ENCODE data around the gene ZFTA.
A peak's percentile ranks its signal among the peaks of the same experiment; 100 is the strongest.
"Not testable (repeated sequence)": the region's sequence is repeated elsewhere in the genome, so short reads cannot be mapped to it uniquely, and the experiment has no call there.

Gene ZFTA

DNA sequence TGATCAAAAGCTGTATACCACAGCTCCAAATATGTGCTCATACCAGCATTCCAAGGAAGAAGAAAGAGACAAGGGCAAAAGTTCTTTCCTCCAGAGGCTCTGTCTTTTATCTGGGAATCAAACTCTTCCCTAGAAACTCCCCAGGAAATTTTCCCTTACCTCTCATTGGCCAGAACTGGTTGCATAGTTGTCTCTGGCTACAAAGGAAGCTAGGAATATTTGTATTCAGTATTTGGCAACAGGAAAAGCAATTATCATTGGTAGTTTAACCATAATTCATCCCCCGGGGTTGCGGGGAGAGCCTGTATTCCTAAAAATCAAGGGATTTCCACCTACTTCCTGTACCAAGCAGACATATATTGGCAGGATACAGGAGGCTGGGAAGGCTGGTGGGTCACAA lies 10.5 kb upstream of the ZFTA start:
- DNase-seq (ENCODE audit: extremely low read depth, low read depth), result no peak
- TF ChIP-seq, protein P1, sequence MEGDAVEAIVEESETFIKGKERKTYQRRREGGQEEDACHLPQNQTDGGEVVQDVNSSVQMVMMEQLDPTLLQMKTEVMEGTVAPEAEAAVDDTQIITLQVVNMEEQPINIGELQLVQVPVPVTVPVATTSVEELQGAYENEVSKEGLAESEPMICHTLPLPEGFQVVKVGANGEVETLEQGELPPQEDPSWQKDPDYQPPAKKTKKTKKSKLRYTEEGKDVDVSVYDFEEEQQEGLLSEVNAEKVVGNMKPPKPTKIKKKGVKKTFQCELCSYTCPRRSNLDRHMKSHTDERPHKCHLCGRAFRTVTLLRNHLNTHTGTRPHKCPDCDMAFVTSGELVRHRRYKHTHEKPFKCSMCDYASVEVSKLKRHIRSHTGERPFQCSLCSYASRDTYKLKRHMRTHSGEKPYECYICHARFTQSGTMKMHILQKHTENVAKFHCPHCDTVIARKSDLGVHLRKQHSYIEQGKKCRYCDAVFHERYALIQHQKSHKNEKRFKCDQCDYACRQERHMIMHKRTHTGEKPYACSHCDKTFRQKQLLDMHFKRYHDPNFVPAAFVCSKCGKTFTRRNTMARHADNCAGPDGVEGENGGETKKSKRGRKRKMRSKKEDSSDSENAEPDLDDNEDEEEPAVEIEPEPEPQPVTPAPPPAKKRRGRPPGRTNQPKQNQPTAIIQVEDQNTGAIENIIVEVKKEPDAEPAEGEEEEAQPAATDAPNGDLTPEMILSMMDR (IDR thresholded peaks at IDR 0.05; ENCODE audit: low read depth, low read length, missing control alignments), result no peak
- no peak overlapping the region for H3K4me3 ChIP-seq (replicated peaks; ENCODE audit: low read depth, low read length)

DNA sequence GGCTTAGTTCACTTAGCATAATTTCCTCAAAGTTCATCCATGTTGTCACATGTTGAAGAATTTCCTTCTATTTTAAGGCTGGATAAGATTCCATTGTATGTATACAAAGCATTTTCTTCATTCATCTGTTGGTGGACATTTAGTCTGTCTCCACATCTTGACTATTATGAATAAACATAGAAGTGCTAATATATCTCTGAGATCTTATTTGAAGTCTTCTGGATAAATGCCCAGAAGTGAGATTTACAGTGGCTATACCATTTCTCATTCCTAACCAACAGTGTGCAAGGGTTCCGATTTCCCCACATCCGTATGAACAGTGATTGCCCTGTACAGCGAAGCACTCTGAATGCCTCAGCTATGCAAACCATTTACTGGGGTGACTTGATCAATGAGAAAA lies 6.6 kb upstream of the ZFTA start:
- TF ChIP-seq, protein P1 (IDR thresholded peaks at IDR 0.05; ENCODE audit: low read depth, low read length, missing control alignments), result no peak
- no peak overlapping the region for H3K4me3 ChIP-seq (replicated peaks; ENCODE audit: low read depth, low read length)
- no peak for DNase-seq (ENCODE audit: extremely low read depth, low read depth)

DNA sequence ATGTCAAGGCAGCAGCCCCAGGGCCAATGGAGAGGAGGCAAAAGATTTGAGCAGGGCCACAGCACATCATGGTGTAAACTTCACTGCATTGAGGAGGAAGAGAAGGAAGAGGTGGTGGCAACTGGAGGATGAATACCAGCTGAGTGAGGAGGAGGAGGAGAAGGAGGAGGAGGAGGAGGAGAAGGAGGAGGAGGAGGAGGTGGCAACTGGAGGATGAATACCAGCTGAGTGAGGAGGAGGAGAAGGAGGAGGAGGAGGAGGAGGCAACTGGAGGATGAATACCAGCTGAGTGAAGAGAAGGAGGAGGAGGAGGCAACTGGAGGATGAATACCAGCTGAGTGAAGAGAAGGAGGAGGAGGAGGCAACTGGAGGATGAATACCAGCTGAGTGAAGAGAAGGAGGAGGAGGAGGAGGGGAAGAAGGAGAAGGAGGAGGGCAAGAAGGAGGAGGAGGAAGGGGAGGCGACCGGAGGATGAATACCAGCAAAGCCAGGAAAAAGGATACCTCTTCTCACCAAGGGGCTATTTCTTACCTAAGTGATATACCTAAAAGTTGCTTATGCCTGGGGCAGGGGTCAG lies 3.3 kb upstream of the ZFTA start:
- DNase-seq (ENCODE audit: extremely low read depth, low read depth), result not testable (repeated sequence)

DNA sequence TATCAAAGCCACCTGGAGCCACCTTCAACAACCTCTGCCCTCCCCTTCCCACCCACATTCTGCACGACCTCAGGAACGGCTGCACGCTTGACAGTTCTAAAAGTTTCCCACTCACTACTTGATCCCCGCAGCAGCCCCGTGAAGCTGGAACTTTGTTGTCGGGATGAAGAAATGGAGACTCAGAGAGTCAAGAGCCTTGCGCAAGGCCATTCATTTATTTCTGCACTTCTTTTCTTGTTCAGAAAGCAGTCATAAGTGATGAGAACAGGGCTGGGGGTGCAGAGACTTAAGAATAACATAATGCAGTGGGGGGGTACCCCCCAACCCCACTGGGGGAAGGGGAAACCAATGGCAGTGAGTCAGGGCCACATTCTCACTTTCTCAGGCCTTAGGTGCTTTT lies 2.2 kb upstream of the ZFTA start:
- no peak overlapping the region for H3K4me3 ChIP-seq (replicated peaks; ENCODE audit: low read depth, low read length)
- DNase-seq (ENCODE audit: extremely low read depth, low read depth), result no peak
- TF ChIP-seq, protein P1 (IDR thresholded peaks at IDR 0.05; ENCODE audit: low read depth, low read length, missing control alignments), result no peak

More for the DNA sequence above, 3.3 kb upstream of the ZFTA start:
- not testable (repeated sequence) for H3K4me3 ChIP-seq (replicated peaks; ENCODE audit: low read depth, low read length)

DNA sequence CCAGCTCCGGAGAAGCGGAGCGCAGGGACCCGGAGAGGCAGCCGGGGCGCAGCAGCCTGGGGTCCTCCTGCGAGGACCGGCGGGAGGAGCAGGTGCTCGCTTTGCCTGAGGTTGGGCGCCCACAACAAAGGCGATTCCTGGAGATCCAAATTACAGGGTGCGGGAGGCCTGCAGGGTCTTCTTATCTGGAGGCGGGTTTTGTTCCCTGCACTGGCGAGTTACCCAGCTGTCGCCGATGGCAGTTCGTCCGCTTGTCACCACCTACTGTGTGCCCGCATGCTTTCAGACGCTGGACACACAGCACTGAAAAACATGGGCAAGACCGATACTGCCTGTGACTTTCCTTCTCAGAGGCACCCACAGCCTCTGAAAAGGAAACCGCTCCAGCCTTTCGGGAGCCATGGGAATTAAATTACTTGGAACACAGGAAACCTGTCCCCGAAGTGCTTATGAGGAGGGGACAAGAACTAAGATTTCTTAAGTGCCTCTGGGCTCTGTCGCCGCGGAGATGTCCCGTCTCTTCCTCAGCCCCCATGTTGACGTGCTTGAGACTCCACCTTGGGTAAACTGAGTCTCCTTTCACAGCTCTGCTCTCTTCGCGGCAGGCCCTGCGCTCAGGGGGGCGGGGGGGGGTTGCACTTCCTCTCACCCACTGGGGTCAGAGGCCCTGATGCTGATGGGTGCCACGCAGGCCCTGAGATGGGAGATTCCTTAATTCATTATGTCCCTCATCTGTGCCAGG lies 1.3 kb upstream of the ZFTA start:
- TF ChIP-seq, protein P1 (IDR thresholded peaks at IDR 0.05; ENCODE audit: low read depth, low read length, missing control alignments), result no peak
- DNase-seq (ENCODE audit: extremely low read depth, low read depth), result no peak

DNA sequence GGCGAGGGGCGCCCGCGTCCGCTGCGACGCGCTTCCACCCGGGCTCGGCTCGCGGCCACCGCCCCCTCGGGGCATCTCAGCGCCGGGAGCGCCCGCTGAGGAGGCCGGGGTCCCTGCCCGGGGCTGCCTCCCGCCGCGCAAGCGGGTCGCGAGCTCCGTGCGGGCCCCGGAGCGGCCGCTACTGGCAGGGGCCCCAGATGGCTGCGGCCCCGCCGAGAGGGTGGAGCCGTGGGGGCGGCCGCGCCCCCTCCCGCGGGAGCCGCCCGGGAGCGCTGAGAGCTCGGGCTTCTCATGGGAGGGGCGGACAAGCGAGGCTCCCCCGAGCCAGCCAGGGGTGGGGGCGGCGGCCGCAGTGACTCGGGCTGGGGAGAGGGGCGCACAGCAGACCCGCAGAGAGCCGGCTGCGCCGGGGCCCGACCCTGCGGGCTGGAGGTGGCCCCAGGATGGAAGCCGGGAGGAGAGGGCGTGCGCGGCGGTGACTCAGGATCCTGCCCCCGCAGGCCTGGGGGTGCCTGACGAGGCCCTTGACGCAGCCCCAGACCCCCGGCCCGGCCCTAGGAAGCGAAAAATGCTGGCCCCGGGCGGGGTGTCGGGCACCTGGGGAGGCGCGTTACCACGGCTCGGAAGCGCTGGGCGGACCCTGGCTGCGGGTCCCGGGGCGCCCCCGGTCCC lies 603 bp upstream of the ZFTA start:
- TF ChIP-seq, protein P1 (IDR thresholded peaks at IDR 0.05; ENCODE audit: low read depth, low read length, missing control alignments), result no peak
- DNase-seq (ENCODE audit: extremely low read depth, low read depth), result no peak
- H3K4me3 ChIP-seq (replicated peaks; ENCODE audit: low read depth, low read length), result peak overlapping the region; percentile 90

More for the DNA sequence above, 1.3 kb upstream of the ZFTA start:
- peak overlapping the region; percentile 90 for H3K4me3 ChIP-seq (replicated peaks; ENCODE audit: low read depth, low read length)

DNA sequence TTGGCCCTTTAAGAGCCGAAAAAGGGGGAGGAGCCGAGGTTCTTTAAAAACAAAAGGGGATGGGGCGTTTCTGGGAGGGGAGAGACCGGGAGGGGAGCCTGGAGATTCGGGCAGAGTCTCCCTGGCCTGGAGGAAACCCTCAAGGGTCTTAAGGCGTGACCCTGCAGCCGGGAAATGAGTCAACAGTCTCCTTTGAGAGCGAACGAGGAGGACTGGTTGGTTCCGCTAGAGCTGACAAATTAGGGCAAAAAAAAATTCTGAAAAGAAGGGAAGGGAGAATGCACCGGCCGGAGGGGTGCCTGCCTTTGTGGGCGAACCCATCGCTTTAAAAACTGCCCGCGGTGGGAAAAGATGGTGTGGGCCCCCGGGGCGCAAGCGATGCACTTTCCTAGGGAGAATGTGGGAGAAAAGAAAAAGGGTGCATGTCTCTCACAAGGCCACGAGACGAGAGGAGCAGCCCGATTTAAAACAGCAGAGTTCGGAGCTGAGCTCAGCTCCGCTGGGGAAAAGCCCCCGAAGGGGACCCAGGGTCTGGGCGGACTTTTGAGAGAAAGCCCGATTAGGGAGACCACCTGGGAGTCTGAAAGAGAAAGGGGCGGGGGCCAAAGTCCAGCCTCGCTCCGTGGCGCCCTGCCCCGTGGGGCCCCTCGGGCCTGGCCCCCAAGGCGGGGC lies 874 bp downstream of the ZFTA start:
- TF ChIP-seq, protein P1 (IDR thresholded peaks at IDR 0.05; ENCODE audit: low read depth, low read length, missing control alignments), result no peak
- no peak for DNase-seq (ENCODE audit: extremely low read depth, low read depth)

More for the DNA sequence above, 874 bp downstream of the ZFTA start:
- peak overlapping the region; percentile 90 for H3K4me3 ChIP-seq (replicated peaks; ENCODE audit: low read depth, low read length)
